ENCODE data around the gene KLC1. TPM values are rescaled to one million over a fixed set of nuclear protein-coding genes. Genes with fewer than 3 reads are reported as not detected.

KLC1 gene
- total and polyA plus RNA-seq, 2 of the 13 experiments (the other 11 are each of a cell fraction or from before 2014, with no cell fraction given): 53.2 to 63.5 TPM

DNA sequence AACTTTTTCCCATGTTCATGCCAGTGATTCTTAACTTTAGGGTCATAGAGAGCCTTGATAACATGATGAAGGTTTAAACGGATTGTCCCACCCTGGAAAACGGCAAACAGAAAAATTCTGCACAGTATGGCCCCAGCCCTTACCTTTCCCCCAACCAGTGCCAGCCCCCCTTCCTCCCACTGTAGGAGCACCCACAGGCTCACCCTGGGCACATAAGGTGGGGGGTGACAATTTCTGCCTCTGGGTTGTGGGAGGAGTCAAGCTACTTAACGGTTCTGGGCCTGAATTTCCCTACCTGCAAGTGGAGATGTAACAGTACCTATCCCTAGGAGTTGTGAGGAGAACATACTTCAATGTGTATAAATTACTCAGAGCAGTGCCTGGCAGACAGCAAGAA, 68.2 kb downstream of the KLC1 start (continued):
- no peak for TF ChIP-seq ZNF33A (CRISPR knock-in tag; IDR thresholded peaks at IDR 0.05; ENCODE audit: borderline replicate concordance)
- no peak for TF ChIP-seq ZNF577 (CRISPR knock-in tag; IDR thresholded peaks at IDR 0.05; ENCODE audit: borderline replicate concordance, low read depth)

DNA sequence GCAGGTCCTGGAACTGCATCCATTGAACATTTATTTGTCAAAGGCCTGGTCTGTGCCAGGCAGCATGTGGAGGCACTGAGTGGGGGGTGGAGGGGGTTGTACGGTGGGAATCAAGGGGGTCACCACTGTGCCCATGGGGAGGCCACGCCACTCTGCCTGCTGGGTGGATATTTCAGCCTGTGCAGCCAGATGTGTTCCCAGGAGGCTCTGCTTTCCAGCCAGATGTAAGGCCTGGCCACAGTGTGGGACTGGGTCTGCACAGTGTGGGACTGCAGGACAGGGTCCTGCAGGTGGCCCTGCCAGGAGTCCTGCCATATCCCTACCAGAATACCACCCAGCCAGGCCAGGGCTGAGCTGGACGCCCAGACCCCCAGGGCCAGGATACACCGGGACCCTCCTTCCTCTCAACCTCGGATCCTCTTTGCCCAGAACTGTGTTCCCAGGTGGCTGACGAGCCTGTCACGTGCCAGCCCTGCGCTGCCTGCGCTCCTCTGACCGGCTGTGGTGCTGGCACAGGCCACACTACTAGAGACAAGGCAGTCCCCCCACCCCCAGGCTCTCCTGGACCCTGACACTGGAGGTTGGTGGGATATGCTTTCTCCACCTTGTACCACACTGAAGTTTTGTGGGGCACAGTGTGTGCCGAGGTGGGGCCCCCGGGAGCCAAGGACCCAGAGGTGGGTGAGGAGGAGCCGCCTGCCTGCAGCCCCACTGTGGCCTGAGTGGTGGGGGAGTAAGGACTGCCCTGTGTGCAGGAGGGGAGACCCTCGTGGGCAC, 68.8 kb downstream of the KLC1 start:
- in situ Hi-C loops (cut with HindIII; ENCODE audit: extremely low pct_ligation_motif_present, low pct_unique_long_range_greater_than_20kb): no loop called here
- Histone ChIP-seq H3K9ac (ENCODE audit: insufficient read depth, low read depth, low read length) (no peak overlapping the region), H3K4me1 (ENCODE audit: insufficient read depth, low read length) (peaks cover 11% of the 10 kb centered on the region), H3K27ac (ENCODE audit: extremely low read length, insufficient read depth, low read length) (no peak overlapping the region), H2AFZ (ENCODE audit: low read length) (no peak overlapping the region), H3K36me3 (replicated peaks in 1 of 2; ENCODE audit: control insufficient read depth in 1 of 2, insufficient read depth in 2 of 2, low read length in 2 of 2) (peaks cover 14 to 50% of the 10 kb centered on the region in 2 experiments), H3K4me2 (ENCODE audit: low read depth, low read length) (no peak overlapping the region), H3K79me2 (ENCODE audit: insufficient read depth, low read length) (no peaks in the 10 kb centered on the region), H3K9me3 (ENCODE audit: low read length) (no peaks in the 10 kb centered on the region), H3K4me3 (replicated peaks in 1 of 3; ENCODE audit: insufficient read depth in 1 of 3, low read depth in 2 of 3, low read length in 3 of 3) (no peak overlapping the region), H4K20me1 (ENCODE audit: insufficient read depth, low read length) (no peaks in the 10 kb centered on the region), H3K27me3 (ENCODE audit: control insufficient read depth in 1 of 2, insufficient read depth in 2 of 2, low read length in 2 of 2) (no peaks in the 10 kb centered on the region)
- FAIRE-seq (no peak), ATAC-seq (no peak), DNase-seq (ENCODE audit: low spot score) (no peak)
- TF ChIP-seq ZNF672 (CRISPR knock-in tag; IDR thresholded peaks at IDR 0.05) (no peak), AGO2 (optimal IDR thresholded peaks at IDR 0.05; ENCODE audit: low read depth, low read length) (peak; percentile 73), POLR2A (IDR thresholded peaks at IDR 0.05; ENCODE audit: insufficient read depth in 1 of 2, low read depth in 2 of 2, low read length in 2 of 2) (peak in 1 of 2 experiments; percentile 20; a peak in 1 of 4 replicates), CC2D1A (CRISPR knock-in tag; IDR thresholded peaks at IDR 0.05) (no peak), RBFOX2 (IDR thresholded peaks at IDR 0.05; ENCODE audit: low read depth, low read length) (0 out of 2 replicates have a peak, but pooled peaks have one; percentile 6), ZNF430 (CRISPR knock-in tag; IDR thresholded peaks at IDR 0.05) (no peak), AKAP8 (CRISPR knock-in tag; IDR thresholded peaks at IDR 0.05) (peak; percentile 87; the same call in 1 of the 2 replicates), SRY (CRISPR knock-in tag; IDR thresholded peaks at IDR 0.05) (no peak)
- TF ChIP-seq, protein P1, sequence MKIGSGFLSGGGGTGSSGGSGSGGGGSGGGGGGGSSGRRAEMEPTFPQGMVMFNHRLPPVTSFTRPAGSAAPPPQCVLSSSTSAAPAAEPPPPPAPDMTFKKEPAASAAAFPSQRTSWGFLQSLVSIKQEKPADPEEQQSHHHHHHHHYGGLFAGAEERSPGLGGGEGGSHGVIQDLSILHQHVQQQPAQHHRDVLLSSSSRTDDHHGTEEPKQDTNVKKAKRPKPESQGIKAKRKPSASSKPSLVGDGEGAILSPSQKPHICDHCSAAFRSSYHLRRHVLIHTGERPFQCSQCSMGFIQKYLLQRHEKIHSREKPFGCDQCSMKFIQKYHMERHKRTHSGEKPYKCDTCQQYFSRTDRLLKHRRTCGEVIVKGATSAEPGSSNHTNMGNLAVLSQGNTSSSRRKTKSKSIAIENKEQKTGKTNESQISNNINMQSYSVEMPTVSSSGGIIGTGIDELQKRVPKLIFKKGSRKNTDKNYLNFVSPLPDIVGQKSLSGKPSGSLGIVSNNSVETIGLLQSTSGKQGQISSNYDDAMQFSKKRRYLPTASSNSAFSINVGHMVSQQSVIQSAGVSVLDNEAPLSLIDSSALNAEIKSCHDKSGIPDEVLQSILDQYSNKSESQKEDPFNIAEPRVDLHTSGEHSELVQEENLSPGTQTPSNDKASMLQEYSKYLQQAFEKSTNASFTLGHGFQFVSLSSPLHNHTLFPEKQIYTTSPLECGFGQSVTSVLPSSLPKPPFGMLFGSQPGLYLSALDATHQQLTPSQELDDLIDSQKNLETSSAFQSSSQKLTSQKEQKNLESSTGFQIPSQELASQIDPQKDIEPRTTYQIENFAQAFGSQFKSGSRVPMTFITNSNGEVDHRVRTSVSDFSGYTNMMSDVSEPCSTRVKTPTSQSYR (CRISPR knock-in tag; IDR thresholded peaks at IDR 0.05; ENCODE audit: borderline replicate concordance): no peak
- TF ChIP-seq, protein P2, sequence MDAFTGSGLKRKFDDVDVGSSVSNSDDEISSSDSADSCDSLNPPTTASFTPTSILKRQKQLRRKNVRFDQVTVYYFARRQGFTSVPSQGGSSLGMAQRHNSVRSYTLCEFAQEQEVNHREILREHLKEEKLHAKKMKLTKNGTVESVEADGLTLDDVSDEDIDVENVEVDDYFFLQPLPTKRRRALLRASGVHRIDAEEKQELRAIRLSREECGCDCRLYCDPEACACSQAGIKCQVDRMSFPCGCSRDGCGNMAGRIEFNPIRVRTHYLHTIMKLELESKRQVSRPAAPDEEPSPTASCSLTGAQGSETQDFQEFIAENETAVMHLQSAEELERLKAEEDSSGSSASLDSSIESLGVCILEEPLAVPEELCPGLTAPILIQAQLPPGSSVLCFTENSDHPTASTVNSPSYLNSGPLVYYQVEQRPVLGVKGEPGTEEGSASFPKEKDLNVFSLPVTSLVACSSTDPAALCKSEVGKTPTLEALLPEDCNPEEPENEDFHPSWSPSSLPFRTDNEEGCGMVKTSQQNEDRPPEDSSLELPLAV (CRISPR knock-in tag; conservative IDR thresholded peaks at IDR 0.05; ENCODE audit: low read depth): no peak
- POLR2A ChIA-PET: interaction anchor here (1.1 kb wide), 1 partner anchor 18 kb away, joined by 3 read pairs; the partner anchor contains the start of genes XRCC3 and ZFYVE21
- WGBS (ENCODE audit: low lambda C conversion rate): 97% methylated on average over 10 of the region's 14 CpGs
- CTCF ChIA-PET (ENCODE audit: low intra/inter-chr PET ratio, low total read pairs): no interaction called here
- intact Hi-C loops (cut with micrococcal nuclease; ENCODE audit: unreplicated experiment): no loop called here
- no TSS peak for BruUV-seq (replicated peaks)

All from HepG2 (cell line).